ENCODE results near the gene DGKG. TPM values are rescaled to one million over a fixed set of nuclear protein-coding genes. Genes with fewer than 3 reads are reported as not detected.

DGKG gene
- total and polyA plus RNA-seq, 4 donors, result 0.84 to 7.8 (median 1.7) TPM

DNA sequence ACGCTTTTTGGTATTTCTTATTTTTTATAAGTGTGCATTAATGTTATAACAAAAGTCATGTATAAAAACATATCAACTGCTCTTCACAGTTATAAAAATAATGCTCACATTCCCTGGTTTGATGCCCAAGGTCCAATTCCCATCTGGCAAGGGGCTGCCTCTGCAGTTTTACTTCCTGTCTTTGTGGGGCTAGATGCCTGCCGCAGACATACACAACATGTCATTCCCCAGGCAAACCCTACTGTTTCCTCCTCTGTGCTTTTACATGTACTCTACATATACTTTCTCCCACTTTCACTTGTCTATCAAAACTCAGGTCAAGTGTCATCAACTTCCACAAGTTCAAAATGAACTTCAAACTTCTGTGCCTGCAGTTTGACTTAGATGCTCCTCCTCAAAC, 192.7 kb downstream of the DGKG start:
- no peaks in the 10 kb centered on the region for H3K27me3 ChIP-seq (ENCODE audit: control insufficient read depth in 4 of 4, insufficient read depth in 4 of 4, low read length in 3 of 4)
- H3K36me3 ChIP-seq (ENCODE audit: control insufficient read depth in 4 of 4, insufficient read depth in 3 of 4, low read depth in 1 of 4, low read length in 3 of 4), result no peaks in the 10 kb centered on the region
- H3K9me3 ChIP-seq (ENCODE audit: control insufficient read depth in 4 of 4, low read length in 3 of 4), result no peaks in the 10 kb centered on the region
- H3K9ac ChIP-seq (ENCODE audit: low read depth in 1 of 2, low read length in 2 of 2), result no peak overlapping the region
- H3K4me3 ChIP-seq (ENCODE audit: low read depth in 1 of 3, low read length in 3 of 3), result no peak overlapping the region
- DNase-seq (ENCODE audit: low spot score), result no peak
- H3K4me1 ChIP-seq (ENCODE audit: control insufficient read depth in 4 of 4, insufficient read depth in 4 of 4, low read length in 3 of 4), result no peaks in the 10 kb centered on the region
- H3K27ac ChIP-seq (ENCODE audit: low read depth in 1 of 2, low read length in 2 of 2), result no peak overlapping the region
- TF ChIP-seq SP1 (IDR thresholded peaks at IDR 0.05) (no peak), HNF4A (conservative IDR thresholded peaks at IDR 0.05) (no peak), YY1 (IDR thresholded peaks at IDR 0.05) (no peak)
- WGBS, result 87% methylated on average over 2 of the region's 2 CpGs

DNA sequence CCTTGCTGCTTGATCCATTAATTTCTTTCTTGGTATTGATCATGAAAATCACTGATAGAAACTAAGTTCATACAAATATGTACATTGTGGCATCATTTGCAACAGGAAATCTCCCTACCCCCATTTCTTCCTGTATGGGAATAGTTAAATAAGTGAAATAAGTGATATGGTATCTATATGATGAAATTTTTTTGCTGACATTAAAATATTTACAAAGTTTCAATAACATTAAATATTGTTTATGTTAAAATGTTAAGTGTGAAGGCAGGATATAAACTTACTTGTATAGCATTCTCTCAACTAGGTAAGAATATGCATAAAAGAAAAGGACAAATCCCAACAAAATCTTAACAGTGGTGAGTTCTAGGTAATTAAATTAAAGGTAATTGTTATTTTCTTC, 193.1 kb downstream of the DGKG start:
- Histone ChIP-seq H3K36me3 (ENCODE audit: control insufficient read depth in 4 of 4, insufficient read depth in 3 of 4, low read depth in 1 of 4, low read length in 3 of 4) (no peaks in the 10 kb centered on the region), H3K4me1 (ENCODE audit: control insufficient read depth in 4 of 4, insufficient read depth in 4 of 4, low read length in 3 of 4) (no peaks in the 10 kb centered on the region), H3K27me3 (ENCODE audit: control insufficient read depth in 4 of 4, insufficient read depth in 4 of 4, low read length in 3 of 4) (no peaks in the 10 kb centered on the region)

DNA sequence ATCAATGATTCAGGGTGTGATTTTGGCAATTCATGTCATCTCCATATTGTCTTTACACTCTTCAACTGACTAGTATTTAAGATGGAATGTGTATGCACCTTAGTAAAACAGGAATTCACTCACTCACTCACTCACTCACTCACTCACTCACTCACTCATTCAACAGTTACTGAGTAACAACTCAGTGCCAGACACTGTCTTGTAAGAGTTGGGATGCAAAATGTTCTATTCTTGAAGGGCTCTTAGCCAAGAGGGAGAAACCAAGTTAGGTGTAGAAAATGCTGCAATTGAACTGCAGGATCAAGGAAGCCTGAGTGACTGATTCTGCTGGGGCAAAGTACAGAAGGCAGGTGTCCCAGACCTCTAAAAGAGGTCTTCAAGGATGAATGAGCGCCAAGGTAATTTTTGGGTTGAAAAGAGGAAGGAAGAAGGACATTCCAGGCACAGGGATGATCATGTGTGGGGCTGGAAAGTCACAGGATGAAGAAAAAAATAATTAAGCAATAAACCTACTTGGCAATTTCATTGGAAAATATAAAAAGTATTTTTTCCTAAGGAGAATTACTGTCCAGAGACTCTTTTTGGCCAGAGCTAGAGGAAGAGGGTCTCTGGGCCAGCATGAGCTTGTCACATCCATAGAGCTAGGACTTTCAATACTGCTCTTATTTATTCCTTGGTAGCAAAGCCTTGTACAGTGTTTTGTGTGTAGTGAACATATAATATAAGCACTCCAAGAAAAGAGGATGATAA, 194.2 kb downstream of the DGKG start:
- no peak overlapping the region for H3K9ac ChIP-seq (ENCODE audit: low read depth in 1 of 2, low read length in 2 of 2)
- no peak overlapping the region for H3K4me3 ChIP-seq (ENCODE audit: low read depth in 1 of 3, low read length in 3 of 3)
- H3K27me3 ChIP-seq (ENCODE audit: control insufficient read depth in 4 of 4, insufficient read depth in 4 of 4, low read length in 3 of 4), result no peaks in the 10 kb centered on the region
- H3K4me1 ChIP-seq (ENCODE audit: control insufficient read depth in 4 of 4, insufficient read depth in 4 of 4, low read length in 3 of 4), result no peaks in the 10 kb centered on the region
- no peak for DNase-seq (ENCODE audit: low spot score)
- 91% methylated on average over 1 of the region's 1 CpG for WGBS
- no peaks in the 10 kb centered on the region for H3K9me3 ChIP-seq (ENCODE audit: control insufficient read depth in 4 of 4, low read length in 3 of 4)
- no peaks in the 10 kb centered on the region for H3K36me3 ChIP-seq (ENCODE audit: control insufficient read depth in 4 of 4, insufficient read depth in 3 of 4, low read depth in 1 of 4, low read length in 3 of 4)
- TF ChIP-seq YY1 (IDR thresholded peaks at IDR 0.05), result no peak
- TF ChIP-seq JUND (IDR thresholded peaks at IDR 0.05), result no peak
- TF ChIP-seq, protein P1, sequence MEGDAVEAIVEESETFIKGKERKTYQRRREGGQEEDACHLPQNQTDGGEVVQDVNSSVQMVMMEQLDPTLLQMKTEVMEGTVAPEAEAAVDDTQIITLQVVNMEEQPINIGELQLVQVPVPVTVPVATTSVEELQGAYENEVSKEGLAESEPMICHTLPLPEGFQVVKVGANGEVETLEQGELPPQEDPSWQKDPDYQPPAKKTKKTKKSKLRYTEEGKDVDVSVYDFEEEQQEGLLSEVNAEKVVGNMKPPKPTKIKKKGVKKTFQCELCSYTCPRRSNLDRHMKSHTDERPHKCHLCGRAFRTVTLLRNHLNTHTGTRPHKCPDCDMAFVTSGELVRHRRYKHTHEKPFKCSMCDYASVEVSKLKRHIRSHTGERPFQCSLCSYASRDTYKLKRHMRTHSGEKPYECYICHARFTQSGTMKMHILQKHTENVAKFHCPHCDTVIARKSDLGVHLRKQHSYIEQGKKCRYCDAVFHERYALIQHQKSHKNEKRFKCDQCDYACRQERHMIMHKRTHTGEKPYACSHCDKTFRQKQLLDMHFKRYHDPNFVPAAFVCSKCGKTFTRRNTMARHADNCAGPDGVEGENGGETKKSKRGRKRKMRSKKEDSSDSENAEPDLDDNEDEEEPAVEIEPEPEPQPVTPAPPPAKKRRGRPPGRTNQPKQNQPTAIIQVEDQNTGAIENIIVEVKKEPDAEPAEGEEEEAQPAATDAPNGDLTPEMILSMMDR (IDR thresholded peaks at IDR 0.05; ENCODE audit: low read depth, low read length, missing input control), result no peak
- no peak for TF ChIP-seq NR2F2 (IDR thresholded peaks at IDR 0.05)
- TF ChIP-seq, protein P2, sequence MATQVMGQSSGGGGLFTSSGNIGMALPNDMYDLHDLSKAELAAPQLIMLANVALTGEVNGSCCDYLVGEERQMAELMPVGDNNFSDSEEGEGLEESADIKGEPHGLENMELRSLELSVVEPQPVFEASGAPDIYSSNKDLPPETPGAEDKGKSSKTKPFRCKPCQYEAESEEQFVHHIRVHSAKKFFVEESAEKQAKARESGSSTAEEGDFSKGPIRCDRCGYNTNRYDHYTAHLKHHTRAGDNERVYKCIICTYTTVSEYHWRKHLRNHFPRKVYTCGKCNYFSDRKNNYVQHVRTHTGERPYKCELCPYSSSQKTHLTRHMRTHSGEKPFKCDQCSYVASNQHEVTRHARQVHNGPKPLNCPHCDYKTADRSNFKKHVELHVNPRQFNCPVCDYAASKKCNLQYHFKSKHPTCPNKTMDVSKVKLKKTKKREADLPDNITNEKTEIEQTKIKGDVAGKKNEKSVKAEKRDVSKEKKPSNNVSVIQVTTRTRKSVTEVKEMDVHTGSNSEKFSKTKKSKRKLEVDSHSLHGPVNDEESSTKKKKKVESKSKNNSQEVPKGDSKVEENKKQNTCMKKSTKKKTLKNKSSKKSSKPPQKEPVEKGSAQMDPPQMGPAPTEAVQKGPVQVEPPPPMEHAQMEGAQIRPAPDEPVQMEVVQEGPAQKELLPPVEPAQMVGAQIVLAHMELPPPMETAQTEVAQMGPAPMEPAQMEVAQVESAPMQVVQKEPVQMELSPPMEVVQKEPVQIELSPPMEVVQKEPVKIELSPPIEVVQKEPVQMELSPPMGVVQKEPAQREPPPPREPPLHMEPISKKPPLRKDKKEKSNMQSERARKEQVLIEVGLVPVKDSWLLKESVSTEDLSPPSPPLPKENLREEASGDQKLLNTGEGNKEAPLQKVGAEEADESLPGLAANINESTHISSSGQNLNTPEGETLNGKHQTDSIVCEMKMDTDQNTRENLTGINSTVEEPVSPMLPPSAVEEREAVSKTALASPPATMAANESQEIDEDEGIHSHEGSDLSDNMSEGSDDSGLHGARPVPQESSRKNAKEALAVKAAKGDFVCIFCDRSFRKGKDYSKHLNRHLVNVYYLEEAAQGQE (IDR thresholded peaks at IDR 0.05), result no peak
- TF ChIP-seq, protein P3, sequence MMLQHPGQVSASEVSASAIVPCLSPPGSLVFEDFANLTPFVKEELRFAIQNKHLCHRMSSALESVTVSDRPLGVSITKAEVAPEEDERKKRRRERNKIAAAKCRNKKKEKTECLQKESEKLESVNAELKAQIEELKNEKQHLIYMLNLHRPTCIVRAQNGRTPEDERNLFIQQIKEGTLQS (IDR thresholded peaks at IDR 0.05), result no peak
- TF ChIP-seq EGR1 (IDR thresholded peaks at IDR 0.05; ENCODE audit: low read depth in 2 of 2), result no peak
- TF ChIP-seq GABPA (IDR thresholded peaks at IDR 0.05 in 1 of 2, conservative IDR thresholded peaks at IDR 0.05 in 1 of 2), result no peak
- no peak for TF ChIP-seq FOXA2 (IDR thresholded peaks at IDR 0.05)
- no peak overlapping the region for H3K27ac ChIP-seq (ENCODE audit: low read depth in 1 of 2, low read length in 2 of 2)

More for the DNA sequence above, 193.1 kb downstream of the DGKG start:
- Histone ChIP-seq H3K27ac (ENCODE audit: low read depth in 1 of 2, low read length in 2 of 2) (no peak overlapping the region), H3K4me3 (ENCODE audit: low read depth in 1 of 3, low read length in 3 of 3) (no peak overlapping the region), H3K9ac (ENCODE audit: low read depth in 1 of 2, low read length in 2 of 2) (no peak overlapping the region), H3K9me3 (ENCODE audit: control insufficient read depth in 4 of 4, low read length in 3 of 4) (no peaks in the 10 kb centered on the region)
- no peak for DNase-seq (ENCODE audit: low spot score)
- TF ChIP-seq GABPA (IDR thresholded peaks at IDR 0.05 in 1 of 2, conservative IDR thresholded peaks at IDR 0.05 in 1 of 2) (no peak), HNF4A (conservative IDR thresholded peaks at IDR 0.05) (no peak), RXRA (IDR thresholded peaks at IDR 0.05) (no peak)
- TF ChIP-seq, protein P3 (IDR thresholded peaks at IDR 0.05), result no peak

Data from liver (tissue), 9 donors.